Measurements from ENCODE around the gene GJA4.

GJA4 gene

GRCh38 chr1:34840426-34840825, 47.6 kb downstream of the GJA4 start:
- no peaks in the 10 kb centered on the region for H3K79me2 ChIP-seq (ENCODE audit: insufficient read depth, low read length)
- DNase-seq (no peak), ATAC-seq (ENCODE audit: insufficient read depth, low read depth) (no peak)
- no peak overlapping the region for H3K9ac ChIP-seq (ENCODE audit: low read depth, low read length)
- no peaks in the 10 kb centered on the region for H3K36me3 ChIP-seq (ENCODE audit: insufficient read depth, low read length)
- no peaks in the 10 kb centered on the region for H3K9me3 ChIP-seq (ENCODE audit: insufficient read depth, low read length, severe bottlenecking)
- H3K4me3 ChIP-seq (ENCODE audit: low read depth in 1 of 2, low read length in 2 of 2), result no peak overlapping the region
- no peaks in the 10 kb centered on the region for H3K4me1 ChIP-seq (ENCODE audit: insufficient read depth, low read length)
- TF ChIP-seq CTCF (IDR thresholded peaks at IDR 0.05; ENCODE audit: borderline replicate concordance, extremely low read depth, low read length, poor library complexity, severe bottlenecking), result no peak
- TF ChIP-seq EZH2 (IDR thresholded peaks at IDR 0.05; ENCODE audit: borderline replicate concordance, low read depth, low read length, severe bottlenecking), result no peak
- no peak overlapping the region for H3K27ac ChIP-seq (ENCODE audit: low read length)
- H2AFZ ChIP-seq (ENCODE audit: low read depth, low read length), result no peak overlapping the region
- H3K27me3 ChIP-seq (ENCODE audit: insufficient read depth, low read length, poor library complexity), result no peaks in the 10 kb centered on the region
- peaks cover 6% of the 10 kb centered on the region; the same call in 1 of the 2 replicates for H4K20me1 ChIP-seq (ENCODE audit: insufficient read depth, low read length)
- H3K4me2 ChIP-seq (ENCODE audit: insufficient read depth, low read length), result no peak overlapping the region

- no peaks in the 10 kb centered on the region for H3K9me3 ChIP-seq (ENCODE audit: insufficient read depth, low read length, severe bottlenecking)
- H3K79me2 ChIP-seq (ENCODE audit: insufficient read depth, low read length), result no peaks in the 10 kb centered on the region
- no peak overlapping the region for H3K27ac ChIP-seq (ENCODE audit: low read length)
- TF ChIP-seq EZH2 (IDR thresholded peaks at IDR 0.05; ENCODE audit: borderline replicate concordance, low read depth, low read length, severe bottlenecking) (no peak), CTCF (IDR thresholded peaks at IDR 0.05; ENCODE audit: borderline replicate concordance, extremely low read depth, low read length, poor library complexity, severe bottlenecking) (no peak)
- no peak overlapping the region for H3K9ac ChIP-seq (ENCODE audit: low read depth, low read length)
- no peak overlapping the region for H3K4me2 ChIP-seq (ENCODE audit: insufficient read depth, low read length)
- no peak overlapping the region for H3K4me3 ChIP-seq (ENCODE audit: low read depth in 1 of 2, low read length in 2 of 2)
- DNase-seq (no peak), ATAC-seq (ENCODE audit: insufficient read depth, low read depth) (no peak)
- no peak overlapping the region for H2AFZ ChIP-seq (ENCODE audit: low read depth, low read length)
- H3K27me3 ChIP-seq (ENCODE audit: insufficient read depth, low read length, poor library complexity), result no peaks in the 10 kb centered on the region
- no peaks in the 10 kb centered on the region for H3K4me1 ChIP-seq (ENCODE audit: insufficient read depth, low read length)
- peaks cover 9% of the 10 kb centered on the region for H4K20me1 ChIP-seq (ENCODE audit: insufficient read depth, low read length)
- no peaks in the 10 kb centered on the region for H3K36me3 ChIP-seq (ENCODE audit: insufficient read depth, low read length)
These were observed 49.3 kb downstream of the GJA4 start for GRCh38 chr1:34842073-34842472.

GRCh38 chr1:34842952-34843371, 50.2 kb downstream of the GJA4 start:
- Histone ChIP-seq H3K79me2 (ENCODE audit: insufficient read depth, low read length) (no peaks in the 10 kb centered on the region), H3K9ac (ENCODE audit: low read depth, low read length) (no peak overlapping the region), H3K4me3 (ENCODE audit: low read depth in 1 of 2, low read length in 2 of 2) (no peak overlapping the region), H4K20me1 (ENCODE audit: insufficient read depth, low read length) (peaks cover 14% of the 10 kb centered on the region), H3K36me3 (ENCODE audit: insufficient read depth, low read length) (0 out of 2 replicates have a peak, but pooled peaks cover 3% of the 10 kb centered on the region), H3K4me1 (ENCODE audit: insufficient read depth, low read length) (no peaks in the 10 kb centered on the region), H3K4me2 (ENCODE audit: insufficient read depth, low read length) (no peak overlapping the region), H3K27me3 (ENCODE audit: insufficient read depth, low read length, poor library complexity) (no peaks in the 10 kb centered on the region), H3K27ac (ENCODE audit: low read length) (no peak overlapping the region), H2AFZ (ENCODE audit: low read depth, low read length) (no peak overlapping the region), H3K9me3 (ENCODE audit: insufficient read depth, low read length, severe bottlenecking) (no peaks in the 10 kb centered on the region)
- DNase-seq, result no peak
- no peak for TF ChIP-seq EZH2 (IDR thresholded peaks at IDR 0.05; ENCODE audit: borderline replicate concordance, low read depth, low read length, severe bottlenecking)
- no peak for TF ChIP-seq CTCF (IDR thresholded peaks at IDR 0.05; ENCODE audit: borderline replicate concordance, extremely low read depth, low read length, poor library complexity, severe bottlenecking)
- no peak for ATAC-seq (ENCODE audit: insufficient read depth, low read depth)

All from DND-41 (cell line).